ENCODE data around the gene RNF39. TPM values are rescaled to one million over a fixed set of nuclear protein-coding genes. Genes with fewer than 3 reads are reported as not detected.
A peak's percentile ranks its signal among the peaks of the same experiment; 100 is the strongest.

Gene RNF39
- total and polyA plus RNA-seq, 2 of the 13 experiments (the other 11 are each of a cell fraction or from before 2014, with no cell fraction given): 0.13 to 1.8 TPM

DNA sequence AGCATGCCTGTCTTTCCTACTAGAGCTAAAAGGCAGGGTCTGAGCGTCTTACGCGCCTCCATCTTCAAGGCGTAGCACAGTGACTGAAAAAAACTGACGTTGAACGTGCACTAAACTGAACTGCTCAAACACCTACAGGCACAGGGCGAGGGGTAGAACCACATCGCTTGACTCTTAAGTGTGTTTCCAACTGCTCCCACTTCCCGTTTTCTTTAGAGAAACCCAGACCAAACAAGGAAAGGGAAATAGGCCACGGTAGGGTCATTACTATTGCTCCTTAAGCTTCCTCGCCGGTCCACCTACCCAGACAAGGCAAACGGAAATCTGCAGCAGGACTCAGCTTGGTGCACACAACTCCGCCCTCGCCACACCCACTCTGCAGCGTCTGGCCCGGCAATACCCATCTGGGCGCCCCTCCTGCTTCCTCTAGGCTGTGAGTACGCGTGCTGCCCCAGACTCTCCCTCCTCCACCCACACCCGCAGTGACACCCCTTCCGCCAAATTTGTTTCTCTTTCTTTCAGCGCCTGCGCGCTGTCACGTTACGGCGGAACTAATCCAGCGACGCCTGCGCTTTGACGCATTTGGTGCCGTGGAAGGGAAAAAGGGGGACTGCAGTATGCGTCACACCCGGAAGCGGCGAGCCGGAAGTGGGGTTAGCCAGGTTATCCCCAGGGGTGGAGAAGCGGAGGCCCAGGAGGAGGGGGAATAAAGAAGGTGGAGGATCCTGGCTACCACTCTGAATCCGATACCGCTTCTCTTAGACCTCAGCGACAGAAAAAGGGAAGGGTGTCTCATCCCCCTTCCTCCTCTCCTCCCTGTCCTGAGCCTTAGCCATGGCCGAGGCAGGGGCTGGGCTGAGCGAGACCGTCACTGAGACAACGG, 8.8 kb downstream of the RNF39 start, which contains the start of gene PPP1R11 (continued):
- TF ChIP-seq, protein P1, sequence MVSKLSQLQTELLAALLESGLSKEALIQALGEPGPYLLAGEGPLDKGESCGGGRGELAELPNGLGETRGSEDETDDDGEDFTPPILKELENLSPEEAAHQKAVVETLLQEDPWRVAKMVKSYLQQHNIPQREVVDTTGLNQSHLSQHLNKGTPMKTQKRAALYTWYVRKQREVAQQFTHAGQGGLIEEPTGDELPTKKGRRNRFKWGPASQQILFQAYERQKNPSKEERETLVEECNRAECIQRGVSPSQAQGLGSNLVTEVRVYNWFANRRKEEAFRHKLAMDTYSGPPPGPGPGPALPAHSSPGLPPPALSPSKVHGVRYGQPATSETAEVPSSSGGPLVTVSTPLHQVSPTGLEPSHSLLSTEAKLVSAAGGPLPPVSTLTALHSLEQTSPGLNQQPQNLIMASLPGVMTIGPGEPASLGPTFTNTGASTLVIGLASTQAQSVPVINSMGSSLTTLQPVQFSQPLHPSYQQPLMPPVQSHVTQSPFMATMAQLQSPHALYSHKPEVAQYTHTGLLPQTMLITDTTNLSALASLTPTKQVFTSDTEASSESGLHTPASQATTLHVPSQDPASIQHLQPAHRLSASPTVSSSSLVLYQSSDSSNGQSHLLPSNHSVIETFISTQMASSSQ (IDR thresholded peaks at IDR 0.05; ENCODE audit: low read depth): peak; percentile 62
- TF ChIP-seq, protein P1 (CRISPR knock-in tag; IDR thresholded peaks at IDR 0.05; ENCODE audit: borderline replicate concordance): peak; percentile 68; the same call in 1 of the 2 replicates
- no peak for TF ChIP-seq ZFAT (CRISPR knock-in tag; conservative IDR thresholded peaks at IDR 0.05)
- no peak for TF ChIP-seq PAF1 (CRISPR knock-in tag; IDR thresholded peaks at IDR 0.05)
- no peak for TF ChIP-seq ZNF30 (CRISPR knock-in tag; IDR thresholded peaks at IDR 0.05)
- no peak for TF ChIP-seq ZNF3 (CRISPR knock-in tag; IDR thresholded peaks at IDR 0.05)
- no peak for TF ChIP-seq ZNF552 (CRISPR knock-in tag; IDR thresholded peaks at IDR 0.05; ENCODE audit: borderline replicate concordance)
- TF ChIP-seq ZNF589 (CRISPR knock-in tag; conservative IDR thresholded peaks at IDR 0.05): no peak
- peak; percentile 65 for TF ChIP-seq NFKB2 (CRISPR knock-in tag; IDR thresholded peaks at IDR 0.05; ENCODE audit: borderline replicate concordance)
- TF ChIP-seq, protein P2, sequence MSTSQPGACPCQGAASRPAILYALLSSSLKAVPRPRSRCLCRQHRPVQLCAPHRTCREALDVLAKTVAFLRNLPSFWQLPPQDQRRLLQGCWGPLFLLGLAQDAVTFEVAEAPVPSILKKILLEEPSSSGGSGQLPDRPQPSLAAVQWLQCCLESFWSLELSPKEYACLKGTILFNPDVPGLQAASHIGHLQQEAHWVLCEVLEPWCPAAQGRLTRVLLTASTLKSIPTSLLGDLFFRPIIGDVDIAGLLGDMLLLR (CRISPR knock-in tag; IDR thresholded peaks at IDR 0.05): 0 out of 2 replicates have a peak, but pooled peaks have one; percentile 38
- peak; percentile 40 for TF ChIP-seq ZEB1 (IDR thresholded peaks at IDR 0.05; ENCODE audit: insufficient replicate concordance, low read depth)
- TF ChIP-seq NCOA2 (CRISPR knock-in tag; IDR thresholded peaks at IDR 0.05): peak; percentile 56; the same call in 1 of the 2 replicates
- no peak for TF ChIP-seq SYNCRIP (IDR thresholded peaks at IDR 0.05; ENCODE audit: insufficient read depth, low read depth, low read length)
- TF ChIP-seq, protein P3, sequence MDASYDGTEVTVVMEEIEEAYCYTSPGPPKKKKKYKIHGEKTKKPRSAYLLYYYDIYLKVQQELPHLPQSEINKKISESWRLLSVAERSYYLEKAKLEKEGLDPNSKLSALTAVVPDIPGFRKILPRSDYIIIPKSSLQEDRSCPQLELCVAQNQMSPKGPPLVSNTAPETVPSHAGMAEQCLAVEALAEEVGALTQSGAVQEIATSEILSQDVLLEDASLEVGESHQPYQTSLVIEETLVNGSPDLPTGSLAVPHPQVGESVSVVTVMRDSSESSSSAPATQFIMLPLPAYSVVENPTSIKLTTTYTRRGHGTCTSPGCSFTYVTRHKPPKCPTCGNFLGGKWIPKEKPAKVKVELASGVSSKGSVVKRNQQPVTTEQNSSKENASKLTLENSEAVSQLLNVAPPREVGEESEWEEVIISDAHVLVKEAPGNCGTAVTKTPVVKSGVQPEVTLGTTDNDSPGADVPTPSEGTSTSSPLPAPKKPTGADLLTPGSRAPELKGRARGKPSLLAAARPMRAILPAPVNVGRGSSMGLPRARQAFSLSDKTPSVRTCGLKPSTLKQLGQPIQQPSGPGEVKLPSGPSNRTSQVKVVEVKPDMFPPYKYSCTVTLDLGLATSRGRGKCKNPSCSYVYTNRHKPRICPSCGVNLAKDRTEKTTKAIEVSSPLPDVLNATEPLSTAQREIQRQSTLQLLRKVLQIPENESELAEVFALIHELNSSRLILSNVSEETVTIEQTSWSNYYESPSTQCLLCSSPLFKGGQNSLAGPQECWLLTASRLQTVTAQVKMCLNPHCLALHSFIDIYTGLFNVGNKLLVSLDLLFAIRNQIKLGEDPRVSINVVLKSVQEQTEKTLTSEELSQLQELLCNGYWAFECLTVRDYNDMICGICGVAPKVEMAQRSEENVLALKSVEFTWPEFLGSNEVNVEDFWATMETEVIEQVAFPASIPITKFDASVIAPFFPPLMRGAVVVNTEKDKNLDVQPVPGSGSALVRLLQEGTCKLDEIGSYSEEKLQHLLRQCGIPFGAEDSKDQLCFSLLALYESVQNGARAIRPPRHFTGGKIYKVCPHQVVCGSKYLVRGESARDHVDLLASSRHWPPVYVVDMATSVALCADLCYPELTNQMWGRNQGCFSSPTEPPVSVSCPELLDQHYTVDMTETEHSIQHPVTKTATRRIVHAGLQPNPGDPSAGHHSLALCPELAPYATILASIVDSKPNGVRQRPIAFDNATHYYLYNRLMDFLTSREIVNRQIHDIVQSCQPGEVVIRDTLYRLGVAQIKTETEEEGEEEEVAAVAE (CRISPR knock-in tag; IDR thresholded peaks at IDR 0.05; ENCODE audit: borderline replicate concordance): peak; percentile 86; the same call in 1 of the 2 replicates
- TF ChIP-seq ZNF629 (CRISPR knock-in tag; conservative IDR thresholded peaks at IDR 0.05): peak; percentile 20; the same call in 1 of the 2 replicates
- peak; percentile 45 for TF ChIP-seq ZSCAN9 (CRISPR knock-in tag; IDR thresholded peaks at IDR 0.05; ENCODE audit: borderline replicate concordance)
- 0 out of 2 replicates have a peak, but pooled peaks have one; percentile 52 for TF ChIP-seq NFYB (CRISPR knock-in tag; IDR thresholded peaks at IDR 0.05)
- no peak; the same call in 1 of the 2 replicates for TF ChIP-seq SAFB2 (CRISPR knock-in tag; IDR thresholded peaks at IDR 0.05; ENCODE audit: borderline replicate concordance, low read depth)
- TF ChIP-seq FOXA1 (IDR thresholded peaks at IDR 0.05): no peak
- TF ChIP-seq FOXA1 (CRISPR knock-in tag; IDR thresholded peaks at IDR 0.05): no peak
- TF ChIP-seq MTF1 (CRISPR knock-in tag; IDR thresholded peaks at IDR 0.05): no peak

All from HepG2 (cell line).